ENCODE results near the gene CLCNKA. TPM values are rescaled to one million over a fixed set of nuclear protein-coding genes. Genes with fewer than 3 reads are reported as not detected.

The CLCNKA gene
- total RNA-seq = 0.33 TPM

DNA sequence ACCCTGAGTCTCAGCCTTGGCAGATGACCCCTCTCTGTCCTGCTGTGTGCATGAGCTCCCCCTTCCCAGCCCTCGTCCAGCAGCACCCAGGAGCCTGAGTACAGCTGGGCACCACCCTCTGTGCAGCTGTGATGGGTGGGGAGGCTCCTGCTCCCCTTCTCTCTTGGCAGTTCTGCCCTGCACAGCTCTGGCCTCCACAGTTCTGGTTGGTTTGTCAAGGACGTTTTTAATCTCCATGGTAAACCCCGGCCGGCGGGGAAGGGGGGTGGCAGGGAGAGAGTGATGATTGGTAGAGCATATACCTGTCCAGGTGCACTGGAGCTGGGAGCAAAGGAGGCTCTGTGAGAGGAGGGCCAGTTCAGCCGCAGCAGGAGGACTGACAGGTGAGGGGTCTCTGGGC is at the start of gene CLCNKA:
Gene CLCNKA, plus strand, starts transcription at position 356 of the 400 bp plus-strand sequence. CDS start 584 bp downstream, outside the sequence.

DNA sequence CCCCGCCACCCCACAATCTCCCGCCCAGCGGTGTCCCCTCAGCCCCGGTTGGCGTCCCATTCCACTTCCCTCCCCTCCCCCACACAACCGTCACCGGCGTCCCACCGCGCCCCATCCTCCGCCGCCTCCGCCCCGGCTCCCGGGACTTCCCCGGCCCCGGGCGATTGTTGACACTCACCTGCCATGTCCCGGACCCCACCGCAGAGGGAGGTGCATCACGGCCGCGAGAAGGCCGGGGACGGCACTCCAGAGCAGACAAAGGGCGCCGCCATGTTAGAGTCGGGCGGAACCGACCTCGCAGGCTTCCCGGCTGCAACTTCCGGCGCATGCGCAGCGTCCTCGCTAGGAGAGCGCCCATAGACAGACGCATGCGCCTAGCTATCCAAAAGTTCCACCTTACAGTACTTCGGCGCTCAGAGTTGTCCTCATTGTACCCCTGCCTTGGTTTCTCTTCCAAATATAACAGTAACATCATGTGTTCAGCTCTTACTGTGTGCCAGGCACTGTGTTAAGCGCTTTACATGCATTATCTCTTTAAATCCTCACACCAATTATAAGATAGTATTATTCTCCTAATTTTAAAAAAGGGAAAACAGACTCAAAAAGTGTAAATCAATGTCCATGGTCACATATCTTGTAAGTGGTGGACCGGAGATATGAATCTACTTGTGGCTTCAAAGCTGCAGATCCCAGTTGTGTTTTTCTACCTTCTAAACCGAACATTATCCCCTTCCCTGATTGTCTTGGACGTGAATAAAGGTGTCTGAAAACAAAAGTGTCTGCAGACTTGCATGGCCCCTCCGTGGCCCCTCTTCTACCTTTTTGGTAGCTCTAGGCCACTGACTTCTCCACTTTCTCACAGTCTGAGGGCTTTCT is 45.8 kb upstream of the CLCNKA start, which contains the start of gene ZBTB17:
Gene ZBTB17, minus strand, starts transcription at position 297 of the 876 bp plus-strand sequence. CDS start 27,606 bp downstream, outside the sequence.

DNA sequence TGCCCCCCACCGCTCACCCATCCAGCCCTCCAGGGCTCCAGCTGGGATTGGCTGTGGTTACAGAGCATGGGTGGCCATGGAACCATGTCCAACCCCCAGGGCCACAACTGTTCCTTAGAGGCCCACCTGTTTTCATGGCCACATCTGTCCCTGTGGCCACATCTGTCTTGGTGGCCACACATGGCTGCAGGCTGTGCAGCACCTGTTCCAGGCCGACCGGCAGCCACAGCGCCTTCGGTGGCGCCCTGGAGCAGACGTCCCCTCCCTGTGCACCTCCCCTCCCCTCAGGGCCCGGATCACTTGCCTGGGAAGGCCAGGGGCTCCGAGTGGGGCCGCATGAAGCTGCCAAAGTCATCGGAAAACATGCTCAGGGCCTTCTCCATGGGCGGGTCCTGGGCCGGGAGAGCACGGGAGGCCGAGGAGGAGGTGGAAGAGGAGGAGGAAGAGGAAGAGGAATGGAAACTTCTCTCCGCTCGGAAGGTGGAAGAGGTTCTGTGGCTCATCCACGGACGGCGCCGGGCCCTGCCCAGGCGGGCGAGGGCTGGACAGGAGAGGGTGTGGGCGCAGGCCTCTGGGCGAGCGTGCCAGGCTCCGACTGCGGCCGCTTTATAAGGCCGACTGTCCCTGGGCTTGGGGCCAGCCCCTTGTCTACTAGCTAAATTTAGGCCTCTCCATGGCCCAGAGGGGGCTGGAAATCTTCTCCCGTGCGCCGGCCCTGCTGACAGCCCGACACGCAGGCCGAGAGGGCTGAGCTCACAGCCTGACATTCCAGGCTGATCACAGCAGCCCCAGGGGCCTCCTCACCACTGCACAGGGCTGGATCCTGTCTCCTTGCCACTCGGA is 4.2 kb upstream of the CLCNKA start, which contains the start of gene HSPB7:
Gene HSPB7, minus strand, starts transcription at position 583 of the 843 bp plus-strand sequence. Its CDS starts 80 bp downstream, at position 503.

DNA sequence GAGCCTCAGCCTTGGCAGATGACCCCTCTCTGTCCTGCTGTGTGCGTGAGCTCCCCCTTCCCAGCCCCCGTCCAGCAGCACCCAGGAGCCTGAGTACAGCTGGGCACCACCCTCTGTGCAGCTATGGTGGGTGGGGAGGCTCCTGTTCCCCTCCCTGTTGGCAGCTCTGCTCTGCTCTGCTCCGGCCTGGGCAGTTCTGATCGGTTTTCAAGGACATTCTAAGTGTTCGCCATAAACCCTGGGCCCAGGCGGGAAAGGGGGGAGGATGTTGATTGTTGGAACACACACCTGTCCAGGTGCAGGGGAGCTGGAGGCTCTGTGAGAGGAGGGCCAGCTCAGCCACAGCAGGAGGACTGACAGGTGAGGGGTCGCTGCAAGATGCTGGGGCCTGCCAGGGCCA is 21.7 kb downstream of the CLCNKA start, which contains the start of gene CLCNKB:
Gene CLCNKB, plus strand, starts transcription at position 262 of the 400 bp plus-strand sequence. CDS start 711 bp downstream, outside the sequence.

DNA sequence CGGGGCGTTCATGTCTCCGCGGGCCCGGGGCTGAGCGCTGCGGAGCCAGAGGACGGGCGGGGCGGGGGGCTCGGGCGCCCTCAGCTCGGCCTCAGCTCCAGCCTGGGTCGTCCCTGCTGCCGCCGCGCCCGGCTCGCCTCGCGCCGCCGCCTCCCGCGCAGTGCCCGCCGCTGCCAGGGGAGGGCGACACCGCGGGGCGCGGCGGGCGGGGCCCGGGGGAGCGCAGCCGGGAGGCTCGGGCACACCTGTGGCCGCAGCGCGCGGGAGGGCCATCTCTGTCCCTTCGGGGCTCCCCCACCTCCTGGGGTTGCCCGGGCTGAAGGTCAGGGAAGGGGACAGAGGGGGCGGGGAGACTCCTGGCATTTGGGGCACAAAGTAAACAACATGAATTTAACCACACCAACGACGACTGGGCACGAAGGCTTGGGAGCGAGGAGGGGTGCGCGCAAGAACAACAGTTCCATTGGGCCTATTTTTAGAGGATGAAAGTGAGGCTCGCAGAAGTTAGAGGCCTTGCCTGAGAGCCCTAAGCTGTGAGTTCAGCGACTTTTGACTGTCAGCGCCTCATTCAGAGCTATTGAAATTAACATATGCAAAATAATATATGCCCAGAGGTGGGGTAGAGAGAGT is 51.8 kb downstream of the CLCNKA start, which contains the start of gene FAM131C:
Gene FAM131C, minus strand, starts transcription at position 162 of the 630 bp plus-strand sequence. CDS start 209 bp downstream, outside the sequence.

Other genes with a start within 250 kb of the CLCNKA start
- 1.1 TPM for gene UQCRHL, start 214.4 kb upstream of the CLCNKA start, total RNA-seq
- 115 TPM for gene SPEN, start 174.3 kb upstream of the CLCNKA start, total RNA-seq
- gene ZBTB17, start 45.9 kb upstream of the CLCNKA start, total RNA-seq = 31.4 TPM
- gene SRARP, start 17.8 kb upstream of the CLCNKA start, total RNA-seq = not detected
- 5.3 TPM for gene HSPB7, start 4.0 kb upstream of the CLCNKA start, total RNA-seq
- gene CLCNKB, start 21.7 kb downstream of the CLCNKA start, total RNA-seq = 0.55 TPM
- 4.0 TPM for gene FAM131C, start 51.6 kb downstream of the CLCNKA start, total RNA-seq
- gene EPHA2, start 134.0 kb downstream of the CLCNKA start, total RNA-seq = 84.2 TPM
- 12.5 TPM for gene ARHGEF19, start 190.6 kb downstream of the CLCNKA start, total RNA-seq
- gene CPLANE2, start 215.1 kb downstream of the CLCNKA start, total RNA-seq = 8.9 TPM

All from camera-type eye (tissue), 1 donor.